WI38 (cell line): ENCODE data around the gene NPAT.
"Not testable (repeated sequence)": the region's sequence is repeated elsewhere in the genome, so short reads cannot be mapped to it uniquely, and the experiment has no call there.

Experiments
- H3K4me3 ChIP-seq: 2 replicates; pipeline ENCODE4 v1.5.1; 2011; ENCODE audit warnings: low read depth, mild to moderate bottlenecking, control low read depth, low read length
- CTCF ChIP-seq: IDR thresholded peaks from 2 replicates; pipeline ENCODE4 v1.5.1; 2012; ENCODE audit warnings: low read depth, mild to moderate bottlenecking, control low read depth, low read length

The NPAT gene

GRCh38 chr11:108148556-108148955 lies 73.9 kb downstream of the NPAT start:
- TF ChIP-seq CTCF = no peak
- no peak overlapping the region for H3K4me3 ChIP-seq

- no peak overlapping the region for H3K4me3 ChIP-seq
- TF ChIP-seq CTCF = no peak
These were observed 75.3 kb downstream of the NPAT start for GRCh38 chr11:108147150-108147549.

GRCh38 chr11:108144615-108145014 lies 77.8 kb downstream of the NPAT start:
- H3K4me3 ChIP-seq = no peak overlapping the region
- no peak for TF ChIP-seq CTCF

GRCh38 chr11:108142304-108142703 lies 80.1 kb downstream of the NPAT start:
- H3K4me3 ChIP-seq = no peak overlapping the region
- TF ChIP-seq CTCF = no peak

- no peak overlapping the region for H3K4me3 ChIP-seq
- no peak for TF ChIP-seq CTCF
These were observed 85.2 kb downstream of the NPAT start for GRCh38 chr11:108137212-108137611.

GRCh38 chr11:108135845-108136544 lies 86.4 kb downstream of the NPAT start:
- H3K4me3 ChIP-seq = no peak overlapping the region
- no peak for TF ChIP-seq CTCF

- not testable (repeated sequence) for H3K4me3 ChIP-seq
These were observed 89.4 kb downstream of the NPAT start for GRCh38 chr11:108132993-108133538.

GRCh38 chr11:108131993-108132392 lies 90.4 kb downstream of the NPAT start:
- TF ChIP-seq CTCF = no peak
- no peak overlapping the region for H3K4me3 ChIP-seq
